Smooth muscle cell of the pulmonary artery (primary cell): ENCODE results near the gene MRPS22. TPM values are rescaled to one million over a fixed set of nuclear protein-coding genes. Genes with fewer than 3 reads are reported as not detected.

Experiments
- total RNA-seq: library from RNA; depleted of rRNA; stranded (reverse); fragments of >200 nt; gene quantifications from 2 replicates; pipeline ENCODE4 v1.2.3, GENCODE V29; 2014

The MRPS22 gene
- 31.9 and 43.3 TPM in 2 replicates for total RNA-seq

DNA sequence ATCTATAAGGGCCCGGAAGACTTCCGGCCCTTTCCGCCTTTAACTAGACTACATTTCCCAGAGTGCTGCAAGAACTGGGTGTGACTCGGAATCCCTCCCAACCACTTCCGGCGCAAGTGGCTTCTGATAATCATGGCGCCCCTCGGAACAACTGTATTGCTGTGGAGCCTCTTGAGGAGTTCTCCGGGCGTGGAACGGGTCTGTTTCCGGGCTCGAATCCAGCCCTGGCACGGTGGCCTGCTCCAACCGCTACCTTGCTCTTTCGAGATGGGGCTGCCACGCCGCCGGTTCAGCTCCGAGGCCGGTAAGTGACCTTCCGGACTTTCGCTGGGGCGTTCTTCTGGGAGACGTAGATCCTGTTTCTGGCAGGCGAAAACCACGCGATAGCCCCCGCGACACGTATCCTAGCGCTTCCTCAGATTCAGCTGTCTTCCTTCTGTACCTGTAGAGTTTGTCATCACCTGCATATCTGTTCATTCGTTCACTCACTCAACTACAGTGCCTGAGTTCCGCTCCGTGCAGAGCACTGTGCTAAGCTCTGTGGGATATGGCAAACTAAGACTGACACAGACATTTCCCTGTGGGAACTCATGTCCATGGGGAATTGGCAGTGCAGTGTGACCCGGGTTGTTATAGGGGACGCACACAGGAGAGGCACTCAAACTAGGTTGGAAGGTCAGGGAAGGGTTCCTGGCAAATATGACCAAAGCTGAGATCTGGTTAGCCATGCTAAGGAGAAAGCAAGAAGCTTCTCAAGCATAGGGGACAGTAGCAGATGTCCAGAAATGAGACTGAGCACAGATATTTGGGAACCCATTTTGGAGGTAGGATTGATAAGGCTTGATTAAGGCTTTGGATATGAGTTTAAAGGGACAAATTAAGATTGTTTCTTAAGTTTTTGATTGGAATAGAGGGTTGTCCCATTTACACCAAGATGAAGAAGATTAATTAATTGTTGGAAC lies at the start of gene MRPS22:
Gene MRPS22 (plus strand): TSS at position 126 of the 962 bp plus-strand sequence. CDS start 7 bp downstream, at position 133.

DNA sequence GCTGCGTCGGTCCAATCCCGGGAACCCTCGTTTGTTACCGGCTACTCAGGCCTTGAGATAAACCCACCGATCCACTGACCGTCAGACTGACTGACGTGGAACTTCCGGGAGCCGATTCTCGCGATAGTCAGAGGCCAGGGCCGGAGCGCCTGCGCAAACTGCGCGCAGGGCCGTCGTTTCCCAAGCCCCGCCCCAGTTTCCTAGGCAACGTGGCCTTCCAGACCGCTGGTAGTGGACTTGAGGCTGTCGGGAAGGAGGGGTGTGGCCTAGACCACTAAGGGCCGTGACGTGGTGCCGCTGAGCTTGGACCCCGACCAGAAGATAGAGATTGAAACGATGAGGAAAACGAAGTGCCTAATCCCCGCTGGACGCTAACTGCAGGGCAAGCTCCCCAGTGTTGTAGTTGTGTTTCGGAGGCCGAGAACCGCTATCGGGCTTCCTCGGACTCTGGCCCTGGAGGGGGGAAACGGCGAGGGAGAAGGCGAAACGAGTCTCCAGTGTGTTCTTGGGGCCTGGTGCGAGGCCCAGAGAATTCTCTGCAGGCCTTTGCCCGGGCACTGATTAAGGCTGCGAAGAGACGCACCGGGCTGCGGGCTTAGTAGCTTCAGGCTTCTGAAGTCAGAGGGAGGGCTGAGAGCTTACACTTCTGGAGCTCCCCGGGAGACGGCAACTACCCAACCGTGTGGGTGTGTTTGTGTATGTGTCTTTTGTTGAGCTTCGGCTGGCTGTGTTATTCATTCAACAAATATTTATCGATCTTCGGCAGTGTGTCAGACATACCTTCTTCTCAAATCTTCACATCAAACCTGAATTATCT lies 45.9 kb downstream of the MRPS22 start, which contains the start of gene COPB2:
Gene COPB2 (minus strand): TSS at position 96 of the 817 bp plus-strand sequence. CDS start 97 bp downstream, outside the sequence.

Other genes with a start within 250 kb of the MRPS22 start
- 246 and 311 TPM in 2 replicates for gene COPB2, start 45.6 kb downstream of the MRPS22 start, total RNA-seq
- not detected in 2 replicates for gene RBP2, start 132.5 kb downstream of the MRPS22 start, total RNA-seq
- 4.6 and 15.2 TPM in 2 replicates for gene RBP1, start 195.7 kb downstream of the MRPS22 start, total RNA-seq